Neural cell (in vitro differentiated cells): ENCODE data around the gene ACE.

Source experiments
- EP300 ChIP-seq: fragments of 450-650 bp; conservative IDR thresholded peaks from 2 replicates; pipeline ENCODE4 v1.6.1; 2014; ENCODE audit warnings: antibody characterized with exemption, mild to moderate bottlenecking, moderate library complexity; ENCODE audit not compliant: poor library complexity, severe bottlenecking
- EZH2 ChIP-seq: fragments of 200-600, 300-800 bp; shearing (Covaris generic), sonication (generic); IDR thresholded peaks from 2 replicates; pipeline ENCODE4 v1.6.1; 2014; ENCODE audit warnings: antibody characterized with exemption, low read length, borderline replicate concordance, mild to moderate bottlenecking; ENCODE audit not compliant: insufficient read depth, poor library complexity, severe bottlenecking
- MXI1 ChIP-seq: fragments of 450-650 bp; conservative IDR thresholded peaks from 2 replicates; pipeline ENCODE4 v1.6.1; 2014; ENCODE audit warnings: antibody characterized with exemption, mild to moderate bottlenecking; ENCODE audit not compliant: poor library complexity, severe bottlenecking
- POLR2AphosphoS5 ChIP-seq: IDR thresholded peaks from 2 replicates; pipeline ENCODE4 v1.6.1; 2012
- SMC3 ChIP-seq: fragments of 450-650 bp; conservative IDR thresholded peaks from 2 replicates; pipeline ENCODE4 v1.6.1; 2014; ENCODE audit warnings: antibody characterized with exemption, mild to moderate bottlenecking, moderate library complexity; ENCODE audit not compliant: poor library complexity
- TAF1 ChIP-seq: IDR thresholded peaks from 2 replicates; pipeline ENCODE4 v1.6.1; 2012; ENCODE audit warnings: low read depth
- TF ChIP-seq, protein P1 (sequence below): fragments of 450-650 bp; IDR thresholded peaks from 2 replicates; pipeline ENCODE4 v1.5.1; 2014; ENCODE audit warnings: antibody characterized with exemption, mild to moderate bottlenecking, moderate library complexity; ENCODE audit not compliant: poor library complexity, severe bottlenecking
- TF ChIP-seq, protein P2 (sequence below): IDR thresholded peaks from 2 replicates; pipeline ENCODE4 v1.6.1; 2012; ENCODE audit warnings: borderline replicate concordance

DNA sequence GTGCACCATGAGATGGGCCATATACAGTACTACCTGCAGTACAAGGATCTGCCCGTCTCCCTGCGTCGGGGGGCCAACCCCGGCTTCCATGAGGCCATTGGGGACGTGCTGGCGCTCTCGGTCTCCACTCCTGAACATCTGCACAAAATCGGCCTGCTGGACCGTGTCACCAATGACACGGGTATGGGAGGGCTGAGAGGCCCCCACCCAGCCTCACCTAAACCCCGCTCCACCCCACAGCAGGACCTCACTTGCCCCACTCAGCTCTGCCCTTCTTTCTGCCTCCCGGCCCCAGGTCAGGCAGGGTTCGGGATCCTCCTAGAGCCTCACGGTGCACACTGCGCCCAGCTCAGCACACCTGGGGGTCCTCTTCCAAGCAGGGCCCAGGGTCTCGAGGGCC lies 5.6 kb downstream of the ACE start:
- TF ChIP-seq, protein P1, sequence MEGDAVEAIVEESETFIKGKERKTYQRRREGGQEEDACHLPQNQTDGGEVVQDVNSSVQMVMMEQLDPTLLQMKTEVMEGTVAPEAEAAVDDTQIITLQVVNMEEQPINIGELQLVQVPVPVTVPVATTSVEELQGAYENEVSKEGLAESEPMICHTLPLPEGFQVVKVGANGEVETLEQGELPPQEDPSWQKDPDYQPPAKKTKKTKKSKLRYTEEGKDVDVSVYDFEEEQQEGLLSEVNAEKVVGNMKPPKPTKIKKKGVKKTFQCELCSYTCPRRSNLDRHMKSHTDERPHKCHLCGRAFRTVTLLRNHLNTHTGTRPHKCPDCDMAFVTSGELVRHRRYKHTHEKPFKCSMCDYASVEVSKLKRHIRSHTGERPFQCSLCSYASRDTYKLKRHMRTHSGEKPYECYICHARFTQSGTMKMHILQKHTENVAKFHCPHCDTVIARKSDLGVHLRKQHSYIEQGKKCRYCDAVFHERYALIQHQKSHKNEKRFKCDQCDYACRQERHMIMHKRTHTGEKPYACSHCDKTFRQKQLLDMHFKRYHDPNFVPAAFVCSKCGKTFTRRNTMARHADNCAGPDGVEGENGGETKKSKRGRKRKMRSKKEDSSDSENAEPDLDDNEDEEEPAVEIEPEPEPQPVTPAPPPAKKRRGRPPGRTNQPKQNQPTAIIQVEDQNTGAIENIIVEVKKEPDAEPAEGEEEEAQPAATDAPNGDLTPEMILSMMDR: no peak
- TF ChIP-seq MXI1 (no peak), EP300 (no peak), POLR2AphosphoS5 (no peak), EZH2 (no peak), SMC3 (no peak), TAF1 (no peak)
- TF ChIP-seq, protein P2, sequence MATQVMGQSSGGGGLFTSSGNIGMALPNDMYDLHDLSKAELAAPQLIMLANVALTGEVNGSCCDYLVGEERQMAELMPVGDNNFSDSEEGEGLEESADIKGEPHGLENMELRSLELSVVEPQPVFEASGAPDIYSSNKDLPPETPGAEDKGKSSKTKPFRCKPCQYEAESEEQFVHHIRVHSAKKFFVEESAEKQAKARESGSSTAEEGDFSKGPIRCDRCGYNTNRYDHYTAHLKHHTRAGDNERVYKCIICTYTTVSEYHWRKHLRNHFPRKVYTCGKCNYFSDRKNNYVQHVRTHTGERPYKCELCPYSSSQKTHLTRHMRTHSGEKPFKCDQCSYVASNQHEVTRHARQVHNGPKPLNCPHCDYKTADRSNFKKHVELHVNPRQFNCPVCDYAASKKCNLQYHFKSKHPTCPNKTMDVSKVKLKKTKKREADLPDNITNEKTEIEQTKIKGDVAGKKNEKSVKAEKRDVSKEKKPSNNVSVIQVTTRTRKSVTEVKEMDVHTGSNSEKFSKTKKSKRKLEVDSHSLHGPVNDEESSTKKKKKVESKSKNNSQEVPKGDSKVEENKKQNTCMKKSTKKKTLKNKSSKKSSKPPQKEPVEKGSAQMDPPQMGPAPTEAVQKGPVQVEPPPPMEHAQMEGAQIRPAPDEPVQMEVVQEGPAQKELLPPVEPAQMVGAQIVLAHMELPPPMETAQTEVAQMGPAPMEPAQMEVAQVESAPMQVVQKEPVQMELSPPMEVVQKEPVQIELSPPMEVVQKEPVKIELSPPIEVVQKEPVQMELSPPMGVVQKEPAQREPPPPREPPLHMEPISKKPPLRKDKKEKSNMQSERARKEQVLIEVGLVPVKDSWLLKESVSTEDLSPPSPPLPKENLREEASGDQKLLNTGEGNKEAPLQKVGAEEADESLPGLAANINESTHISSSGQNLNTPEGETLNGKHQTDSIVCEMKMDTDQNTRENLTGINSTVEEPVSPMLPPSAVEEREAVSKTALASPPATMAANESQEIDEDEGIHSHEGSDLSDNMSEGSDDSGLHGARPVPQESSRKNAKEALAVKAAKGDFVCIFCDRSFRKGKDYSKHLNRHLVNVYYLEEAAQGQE: no peak
